ENCODE data around the gene KCNT2.

DNA sequence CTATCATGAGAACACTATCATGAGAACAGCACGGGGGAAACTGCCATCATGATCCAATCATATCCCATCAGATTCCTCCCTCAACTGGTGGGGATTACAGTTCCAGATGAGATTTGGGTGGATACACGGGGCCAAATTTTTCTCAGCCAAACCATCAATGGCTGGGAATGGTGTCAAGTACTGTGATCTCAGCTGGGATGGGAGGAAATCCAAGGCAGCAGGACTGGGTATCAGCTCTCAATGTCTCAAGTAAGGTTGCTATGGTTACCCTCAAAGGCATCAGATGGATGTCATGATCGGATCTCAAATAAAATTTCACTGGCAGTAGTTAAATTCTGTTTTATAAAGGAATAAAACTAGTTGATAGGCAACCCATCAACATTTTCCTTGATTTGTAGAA lies 399.0 kb downstream of the KCNT2 start:
- TF ChIP-seq CTCF (IDR thresholded peaks at IDR 0.05) (no peak), POLR2A (IDR thresholded peaks at IDR 0.05) (no peak)

All from heart left ventricle (tissue), 13 donors.